Neural progenitor cell (in vitro differentiated cells): ENCODE results near the gene EXOC1L. TPM values are rescaled to one million over a fixed set of nuclear protein-coding genes. Genes with fewer than 3 reads are reported as not detected.

Experiments used
- DNase-seq: peaks from one replicate; pipeline ENCODE4 v3.0.0-alpha.2; 2016; ENCODE audit warnings: low spot score
- H2AFZ ChIP-seq: fragments of 200-600 bp; sonication (generic); replicated peaks from 2 replicates; pipeline ENCODE4 v1.6.1; 2016; ENCODE audit warnings: antibody characterized with exemption
- H3F3A ChIP-seq: fragments of 200-600 bp; sonication (generic); 2 replicates; pipeline ENCODE4 v1.6.1; 2016; ENCODE audit warnings: antibody characterized with exemption, low read depth
- H3K27ac ChIP-seq: fragments of 200-600 bp; sonication (generic); 2 replicates; pipeline ENCODE4 v1.5.1; 2016; ENCODE audit warnings: mild to moderate bottlenecking
- H3K27me3 ChIP-seq: fragments of 200-600 bp; sonication (generic); 2 replicates; pipeline ENCODE4 v1.6.1; 2016; ENCODE audit warnings: mild to moderate bottlenecking, moderate library complexity
- H3K36me3 ChIP-seq: fragments of 200-600 bp; sonication (generic); 2 replicates; pipeline ENCODE4 v1.5.1; 2016
- H3K4me1 ChIP-seq: fragments of 200-600 bp; sonication (generic); 2 replicates; pipeline ENCODE4 v1.6.1; 2016; ENCODE audit warnings: mixed run types
- H3K4me2 ChIP-seq: fragments of 200-600 bp; sonication (generic); 2 replicates; pipeline ENCODE4 v1.6.1; 2016
- H3K4me3 ChIP-seq: fragments of 200-600 bp; sonication (generic); 2 replicates; pipeline ENCODE4 v1.5.1; 2016
- H3K79me2 ChIP-seq: fragments of 200-600 bp; sonication (generic); 2 replicates; pipeline ENCODE4 v1.6.1; 2016; ENCODE audit warnings: low read depth
- H3K9ac ChIP-seq: fragments of 200-600 bp; sonication (generic); 2 replicates; pipeline ENCODE4 v1.6.1; 2016
- H3K9me3 ChIP-seq: fragments of 200-600 bp; sonication (generic); 2 replicates; pipeline ENCODE4 v1.5.1; 2016; ENCODE audit warnings: low read depth
- H4K20me1 ChIP-seq: fragments of 200-600 bp; sonication (generic); 2 replicates; pipeline ENCODE4 v1.6.1; 2016; ENCODE audit warnings: low read depth
- H3K27ac Mint-ChIP-seq: 3 replicates; pipeline ENCODE4 v1.8.0; 2021; ENCODE audit warnings: mixed read lengths
- H3K27me3 Mint-ChIP-seq: 2 replicates; pipeline ENCODE4 v1.8.0; 2022; ENCODE audit warnings: low read depth, mild to moderate bottlenecking, inconsistent platforms, moderate library complexity, mixed read lengths; ENCODE audit not compliant: insufficient read depth
- H3K36me3 Mint-ChIP-seq: 3 replicates; pipeline ENCODE4 v1.8.0; 2021; ENCODE audit warnings: mixed read lengths
- H3K4me1 Mint-ChIP-seq: 3 replicates; pipeline ENCODE4 v1.8.0; 2021; ENCODE audit warnings: mixed read lengths
- H3K4me3 Mint-ChIP-seq: 3 replicates; pipeline ENCODE4 v1.8.0; 2021; ENCODE audit warnings: mild to moderate bottlenecking, moderate library complexity, mixed read lengths
- H3K9me3 Mint-ChIP-seq: 3 replicates; pipeline ENCODE4 v1.8.0; 2020; ENCODE audit warnings: mixed read lengths
- EZH2 ChIP-seq: fragments of 200-600 bp; sonication (generic); IDR thresholded peaks from 2 replicates; pipeline ENCODE4 v1.6.1; 2017; ENCODE audit warnings: antibody characterized with exemption, mild to moderate bottlenecking, moderate library complexity
- EZH2phosphoT487 ChIP-seq: fragments of 200-600 bp; sonication (generic); IDR thresholded peaks from 2 replicates; pipeline ENCODE4 v1.6.1; 2017; ENCODE audit warnings: antibody characterized with exemption
- total RNA-seq: library from RNA; depleted of rRNA; stranded (reverse); fragments of >200 nt; gene quantifications from 2 replicates; pipeline ENCODE4 v1.2.3, GENCODE V29; 2015; ENCODE audit warnings: low replicate concordance
- TF ChIP-seq, protein P1 (sequence below): fragments of 200-600 bp; sonication (generic); IDR thresholded peaks from 2 replicates; pipeline ENCODE4 v1.5.1; 2017; ENCODE audit warnings: antibody characterized with exemption, mild to moderate bottlenecking

The EXOC1L gene
- total RNA-seq, 1 donor from 2014 or later: not detected

DNA sequence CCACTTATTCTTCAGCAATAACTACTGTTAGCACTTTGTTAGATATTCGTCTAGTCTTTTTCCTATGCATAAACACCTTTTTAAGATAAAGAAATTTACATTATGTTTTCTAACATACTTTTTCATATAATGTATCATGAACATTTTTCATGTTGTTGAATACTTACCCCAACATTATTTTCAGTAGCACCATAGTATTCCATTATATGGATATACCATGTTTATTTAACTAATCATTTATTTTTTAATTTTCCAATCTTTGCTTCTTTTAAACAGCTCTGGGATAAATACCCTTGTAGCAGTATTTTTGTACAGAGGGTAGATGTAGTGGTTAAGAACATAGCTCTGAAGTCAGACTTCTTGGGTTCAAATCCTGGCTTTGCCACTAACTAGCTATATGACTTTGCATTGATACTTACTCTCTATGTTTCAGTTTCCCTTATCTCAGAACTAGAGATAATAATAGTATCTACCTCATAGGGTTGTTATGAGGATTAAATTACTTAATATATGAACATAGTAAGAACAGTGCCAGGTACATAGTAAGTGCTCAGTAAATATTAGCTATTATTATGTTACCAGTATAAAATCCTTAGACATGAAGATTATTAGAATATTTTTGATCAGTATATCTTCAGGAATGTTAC, 45.1 kb downstream of the EXOC1L start:
- Histone ChIP-seq H3K36me3 (peaks cover 9% of the 10 kb centered on the region), H4K20me1 (no peaks in the 10 kb centered on the region), H3K9me3 (no peaks in the 10 kb centered on the region), H3K27ac (no peak overlapping the region), H3K9ac (no peak overlapping the region), H3K4me1 (no peaks in the 10 kb centered on the region), H3K4me2 (no peak overlapping the region), H3K4me3 (no peak overlapping the region), H3K79me2 (no peaks in the 10 kb centered on the region), H2AFZ (no peak overlapping the region), H3F3A (no peaks in the 10 kb centered on the region), H3K27me3 (no peaks in the 10 kb centered on the region)
- no peaks in the 10 kb centered on the region for H3K9me3 Mint-ChIP-seq
- H3K36me3 Mint-ChIP-seq: peaks cover 3% of the 10 kb centered on the region
- H3K27me3 Mint-ChIP-seq: no peaks in the 10 kb centered on the region
- TF ChIP-seq, protein P1, sequence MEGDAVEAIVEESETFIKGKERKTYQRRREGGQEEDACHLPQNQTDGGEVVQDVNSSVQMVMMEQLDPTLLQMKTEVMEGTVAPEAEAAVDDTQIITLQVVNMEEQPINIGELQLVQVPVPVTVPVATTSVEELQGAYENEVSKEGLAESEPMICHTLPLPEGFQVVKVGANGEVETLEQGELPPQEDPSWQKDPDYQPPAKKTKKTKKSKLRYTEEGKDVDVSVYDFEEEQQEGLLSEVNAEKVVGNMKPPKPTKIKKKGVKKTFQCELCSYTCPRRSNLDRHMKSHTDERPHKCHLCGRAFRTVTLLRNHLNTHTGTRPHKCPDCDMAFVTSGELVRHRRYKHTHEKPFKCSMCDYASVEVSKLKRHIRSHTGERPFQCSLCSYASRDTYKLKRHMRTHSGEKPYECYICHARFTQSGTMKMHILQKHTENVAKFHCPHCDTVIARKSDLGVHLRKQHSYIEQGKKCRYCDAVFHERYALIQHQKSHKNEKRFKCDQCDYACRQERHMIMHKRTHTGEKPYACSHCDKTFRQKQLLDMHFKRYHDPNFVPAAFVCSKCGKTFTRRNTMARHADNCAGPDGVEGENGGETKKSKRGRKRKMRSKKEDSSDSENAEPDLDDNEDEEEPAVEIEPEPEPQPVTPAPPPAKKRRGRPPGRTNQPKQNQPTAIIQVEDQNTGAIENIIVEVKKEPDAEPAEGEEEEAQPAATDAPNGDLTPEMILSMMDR: no peak
- no peak for TF ChIP-seq EZH2
- no peak for TF ChIP-seq EZH2phosphoT487
- H3K27ac Mint-ChIP-seq: no peak overlapping the region
- no peak overlapping the region for H3K4me3 Mint-ChIP-seq
- no peak for DNase-seq
- no peaks in the 10 kb centered on the region for H3K4me1 Mint-ChIP-seq

DNA sequence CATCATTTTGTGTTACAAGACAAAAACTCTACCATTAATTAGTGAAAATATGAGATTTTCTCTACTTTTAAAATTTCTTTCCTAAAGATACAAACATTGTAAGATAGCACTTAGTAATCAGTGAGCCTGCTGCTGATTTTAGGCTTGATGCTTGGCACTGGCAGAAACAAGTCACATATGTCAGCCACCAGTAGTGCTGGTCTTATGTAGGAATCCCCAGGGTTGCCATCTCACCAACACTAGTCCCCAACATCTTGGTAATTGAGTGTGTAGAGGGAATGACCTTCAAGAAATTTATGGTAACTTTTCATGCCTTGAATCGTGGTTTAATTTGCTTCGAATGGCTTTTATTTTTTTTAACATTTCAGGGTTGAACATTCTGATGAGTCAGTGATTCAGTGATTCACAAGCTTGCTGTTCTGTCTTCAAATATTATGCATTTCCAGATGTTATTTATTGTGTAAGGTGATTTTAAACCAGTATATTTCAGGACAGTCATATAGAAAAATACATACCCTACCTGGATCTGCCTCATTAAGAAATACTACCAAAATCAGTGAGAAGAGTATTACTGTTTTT, 45.7 kb downstream of the EXOC1L start:
- no peak for DNase-seq
- H3K4me3 ChIP-seq: no peak overlapping the region
- TF ChIP-seq EZH2phosphoT487 (no peak), EZH2 (no peak)
- TF ChIP-seq, protein P1: no peak
- H3K36me3 ChIP-seq: peaks cover 9% of the 10 kb centered on the region
- no peaks in the 10 kb centered on the region for H3K79me2 ChIP-seq
- H3F3A ChIP-seq: no peaks in the 10 kb centered on the region
- Mint-ChIP-seq H3K36me3 (peaks cover 3% of the 10 kb centered on the region), H3K4me3 (no peak overlapping the region), H3K27me3 (no peaks in the 10 kb centered on the region), H3K27ac (no peak overlapping the region), H3K4me1 (no peaks in the 10 kb centered on the region), H3K9me3 (no peaks in the 10 kb centered on the region)
- H3K4me2 ChIP-seq: no peak overlapping the region
- no peaks in the 10 kb centered on the region for H3K9me3 ChIP-seq
- H2AFZ ChIP-seq: no peak overlapping the region
- no peak overlapping the region for H3K27ac ChIP-seq
- no peaks in the 10 kb centered on the region for H4K20me1 ChIP-seq
- no peaks in the 10 kb centered on the region for H3K4me1 ChIP-seq
- H3K9ac ChIP-seq: no peak overlapping the region
- no peaks in the 10 kb centered on the region for H3K27me3 ChIP-seq

DNA sequence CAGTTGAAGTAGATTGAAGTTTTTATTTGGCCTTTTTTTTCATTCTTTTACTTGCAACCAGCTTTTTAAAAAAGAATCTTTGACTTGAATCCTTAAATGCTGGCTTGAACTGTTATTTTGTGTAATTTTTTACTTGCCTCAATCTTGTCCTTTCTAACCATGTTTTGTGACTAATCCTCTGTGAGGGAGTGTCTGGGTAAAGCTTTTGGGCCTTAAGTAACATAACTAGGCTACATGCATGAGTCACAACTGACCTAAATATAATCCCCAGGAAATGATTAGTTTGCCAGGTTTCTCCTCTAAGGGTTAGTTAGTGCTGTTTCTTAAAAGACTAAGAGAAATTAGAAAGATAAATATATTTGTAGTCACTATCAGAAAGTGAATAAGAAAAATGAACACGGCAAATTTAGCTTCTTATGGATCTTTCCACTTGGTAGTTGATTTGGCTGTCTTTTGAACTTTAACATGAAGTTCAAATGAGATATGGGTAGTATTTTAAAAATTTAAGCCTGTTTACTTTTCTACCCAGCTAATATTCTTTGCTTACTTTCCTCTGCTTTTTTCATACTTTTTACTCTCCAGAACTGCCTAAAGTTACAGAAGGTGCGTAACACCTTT, 46.8 kb downstream of the EXOC1L start:
- Mint-ChIP-seq H3K27ac (no peak overlapping the region), H3K4me1 (no peaks in the 10 kb centered on the region), H3K4me3 (no peak overlapping the region), H3K27me3 (no peaks in the 10 kb centered on the region), H3K9me3 (no peaks in the 10 kb centered on the region), H3K36me3 (peaks cover 10% of the 10 kb centered on the region)
- Histone ChIP-seq H2AFZ (no peak overlapping the region), H3K4me2 (no peak overlapping the region), H3K9ac (no peak overlapping the region), H3K9me3 (no peaks in the 10 kb centered on the region), H3K36me3 (peaks cover 9% of the 10 kb centered on the region), H3K27me3 (no peaks in the 10 kb centered on the region), H3K4me1 (no peaks in the 10 kb centered on the region), H3K79me2 (no peaks in the 10 kb centered on the region), H3K4me3 (no peak overlapping the region), H3K27ac (no peak overlapping the region), H3F3A (no peaks in the 10 kb centered on the region), H4K20me1 (no peaks in the 10 kb centered on the region)
- no peak for DNase-seq
- TF ChIP-seq EZH2: no peak
- TF ChIP-seq, protein P1: no peak
- TF ChIP-seq EZH2phosphoT487: no peak
